Measurements from ENCODE around the gene LAMP1.

GRCh38 chr13:113309473-113309872, 12.4 kb downstream of the LAMP1 start:
- TF ChIP-seq CTCF (conservative IDR thresholded peaks at IDR 0.05; ENCODE audit: low read depth, low read length) (no peak), EZH2 (IDR thresholded peaks at IDR 0.05; ENCODE audit: low read length, unreplicated experiment) (no peak)

Measured in PC-3 (cell line).